ENCODE results near the gene ATMIN.

Gene ATMIN

GRCh38 chr16:81070979-81071378 lies 35.3 kb downstream of the ATMIN start:
- DNase-seq: no peak

- DNase-seq: no peak
Observed at GRCh38 chr16:81071805-81072204, 36.2 kb downstream of the ATMIN start.

GRCh38 chr16:81073560-81074330 lies 38.1 kb downstream of the ATMIN start:
- no peak for DNase-seq

- DNase-seq: peak in 13 of 14 donors; percentile 87 to 100 (median 98)
Observed at GRCh38 chr16:81076566-81077075, 41.0 kb downstream of the ATMIN start.

GRCh38 chr16:81077076-81077940 lies 41.7 kb downstream of the ATMIN start, which contains the start of gene C16orf46:
Gene C16orf46, minus strand, starts transcription at chr16:81077238. Its CDS starts 13,283 bp downstream, at chr16:81063955.
- peak; percentile 87 to 100 (median 98) for DNase-seq

GRCh38 chr16:81080233-81080632 lies 44.6 kb downstream of the ATMIN start:
- DNase-seq: peak in 1 of 14 donors; percentile 9

- DNase-seq: no peak
Observed at GRCh38 chr16:81081014-81081413, 45.4 kb downstream of the ATMIN start.

- DNase-seq: no peak
Observed at GRCh38 chr16:81088836-81089235, 53.2 kb downstream of the ATMIN start.

GRCh38 chr16:81094771-81095251 lies 59.2 kb downstream of the ATMIN start:
- DNase-seq: no peak

- peak in 2 of 14 donors; percentile 57 to 65 for DNase-seq
Observed at GRCh38 chr16:81095653-81095952, 60.0 kb downstream of the ATMIN start.

- peak; percentile 93 to 100 (median 98) for DNase-seq
Observed at GRCh38 chr16:81095953-81096714, 60.5 kb downstream of the ATMIN start, which contains the start of gene GCSH. Gene GCSH, minus strand, starts transcription at chr16:81096395. Its CDS starts 117 bp downstream, at chr16:81096278.

GRCh38 chr16:81096715-81097208 lies 61.1 kb downstream of the ATMIN start:
- DNase-seq: no peak
